Activated T-helper 17 cell treated with anti-CD3 and anti-CD28 coated beads, Interleukin-2, amount 50 U/mL, for 72 hours (primary cell): ENCODE results near the gene SPATA33. TPM values are rescaled to one million over a fixed set of nuclear protein-coding genes. Genes with fewer than 3 reads are reported as not detected.

Source experiments
- ATAC-seq: fragments of 150-1000 bp; cut with Tn5 transposase; replicated peaks from 2 replicates; pipeline ENCODE4 v1.10.0; 2021; ENCODE audit warnings: mild to moderate bottlenecking, moderate library complexity
- H3K27ac Mint-ChIP-seq: one replicate; pipeline ENCODE4 v1.8.0; 2022; ENCODE audit warnings: mixed read lengths
- H3K27me3 Mint-ChIP-seq: one replicate; pipeline ENCODE4 v1.8.0; 2022; ENCODE audit warnings: mixed read lengths
- H3K36me3 Mint-ChIP-seq: one replicate; pipeline ENCODE4 v1.8.0; 2022; ENCODE audit warnings: low read depth, mild to moderate bottlenecking, mixed read lengths
- H3K4me1 Mint-ChIP-seq: one replicate; pipeline ENCODE4 v1.8.0; 2022; ENCODE audit warnings: mixed read lengths
- H3K4me3 Mint-ChIP-seq: one replicate; pipeline ENCODE4 v1.8.0; 2022; ENCODE audit warnings: mild to moderate bottlenecking, mixed read lengths
- H3K9me3 Mint-ChIP-seq: one replicate; pipeline ENCODE4 v1.8.0; 2022; ENCODE audit warnings: mixed read lengths
- total RNA-seq, 2 donors: library from RNA; stranded (reverse); gene quantifications; one replicate each; pipeline ENCODE4 v1.2.3, GENCODE V29; 2022

The SPATA33 gene
- total RNA-seq, 2 donors from 2014 or later = 13.3 to 21.5 TPM

DNA sequence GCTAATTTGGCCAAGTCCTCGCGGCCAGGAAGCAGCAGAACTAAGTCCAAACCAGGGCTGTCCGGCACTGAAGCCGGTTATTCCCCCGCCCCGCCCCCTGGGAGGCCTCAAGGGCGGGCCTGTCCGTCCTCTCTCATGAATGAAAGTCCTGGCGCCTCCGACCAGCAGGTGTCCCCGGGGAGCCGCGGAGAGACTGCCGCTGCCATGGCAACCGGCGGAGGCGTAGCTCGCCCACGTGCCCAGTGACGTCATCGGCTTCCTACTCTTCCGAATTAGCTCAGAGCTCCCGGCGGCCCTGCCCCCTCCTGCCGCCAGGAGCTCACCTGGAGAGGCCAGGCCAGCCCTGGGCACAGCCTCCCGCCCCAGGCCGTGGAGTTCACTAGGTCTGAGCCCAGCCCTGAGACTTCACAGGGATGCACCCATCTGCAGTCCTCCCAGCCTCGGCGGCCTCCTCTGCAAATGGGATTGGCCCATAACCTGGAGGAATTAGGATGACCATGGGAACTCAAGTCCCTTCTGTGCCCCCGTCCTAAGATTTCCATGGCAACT, 42.5 kb downstream of the SPATA33 start:
- Mint-ChIP-seq H3K9me3 (no peaks in the 10 kb centered on the region), H3K4me3 (peak overlapping the region; percentile 60), H3K4me1 (no peaks in the 10 kb centered on the region), H3K27me3 (no peaks in the 10 kb centered on the region), H3K36me3 (peaks cover 15% of the 10 kb centered on the region), H3K27ac (peak overlapping the region; percentile 61)
- peak; percentile 42 for ATAC-seq

DNA sequence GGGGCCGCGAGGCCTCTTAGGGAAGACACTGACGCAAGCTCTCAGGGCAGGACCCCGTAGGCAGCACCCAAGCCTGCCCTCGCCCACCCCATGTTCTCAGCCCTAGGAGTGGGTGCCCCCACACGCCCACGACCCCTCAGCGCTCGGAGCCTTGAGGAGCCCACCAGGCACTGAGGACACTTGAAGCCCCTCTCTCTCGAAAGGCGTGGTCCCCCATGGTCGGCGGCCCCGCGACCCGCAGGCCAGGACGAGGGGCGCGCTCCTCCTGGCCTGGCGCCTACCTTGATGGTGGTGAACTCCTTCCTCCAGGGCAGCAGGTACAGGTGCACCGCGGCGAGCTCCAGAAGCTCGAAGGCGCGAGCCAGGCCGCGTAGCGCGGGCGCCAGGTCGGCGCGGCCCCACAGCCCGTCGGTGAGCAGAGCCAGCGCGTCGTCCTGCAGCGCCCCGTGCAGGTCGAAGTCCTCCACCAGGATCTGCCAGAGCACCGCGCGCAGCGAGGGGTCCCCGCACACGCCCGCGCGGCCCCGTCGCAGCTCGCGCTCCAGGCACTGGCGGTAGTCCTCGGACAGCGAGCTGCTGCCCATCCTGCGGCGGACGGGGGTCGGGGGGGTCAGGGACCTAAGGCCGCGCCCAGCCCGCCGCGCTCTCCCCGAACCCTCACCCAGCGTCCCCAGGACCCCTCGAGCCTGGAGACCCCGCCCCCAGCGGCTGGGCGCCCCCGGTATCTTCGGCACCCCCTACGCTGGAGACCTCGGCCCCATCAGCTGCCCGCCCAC, 43.2 kb downstream of the SPATA33 start:
- H3K4me3 Mint-ChIP-seq = peak overlapping the region; percentile 60

DNA sequence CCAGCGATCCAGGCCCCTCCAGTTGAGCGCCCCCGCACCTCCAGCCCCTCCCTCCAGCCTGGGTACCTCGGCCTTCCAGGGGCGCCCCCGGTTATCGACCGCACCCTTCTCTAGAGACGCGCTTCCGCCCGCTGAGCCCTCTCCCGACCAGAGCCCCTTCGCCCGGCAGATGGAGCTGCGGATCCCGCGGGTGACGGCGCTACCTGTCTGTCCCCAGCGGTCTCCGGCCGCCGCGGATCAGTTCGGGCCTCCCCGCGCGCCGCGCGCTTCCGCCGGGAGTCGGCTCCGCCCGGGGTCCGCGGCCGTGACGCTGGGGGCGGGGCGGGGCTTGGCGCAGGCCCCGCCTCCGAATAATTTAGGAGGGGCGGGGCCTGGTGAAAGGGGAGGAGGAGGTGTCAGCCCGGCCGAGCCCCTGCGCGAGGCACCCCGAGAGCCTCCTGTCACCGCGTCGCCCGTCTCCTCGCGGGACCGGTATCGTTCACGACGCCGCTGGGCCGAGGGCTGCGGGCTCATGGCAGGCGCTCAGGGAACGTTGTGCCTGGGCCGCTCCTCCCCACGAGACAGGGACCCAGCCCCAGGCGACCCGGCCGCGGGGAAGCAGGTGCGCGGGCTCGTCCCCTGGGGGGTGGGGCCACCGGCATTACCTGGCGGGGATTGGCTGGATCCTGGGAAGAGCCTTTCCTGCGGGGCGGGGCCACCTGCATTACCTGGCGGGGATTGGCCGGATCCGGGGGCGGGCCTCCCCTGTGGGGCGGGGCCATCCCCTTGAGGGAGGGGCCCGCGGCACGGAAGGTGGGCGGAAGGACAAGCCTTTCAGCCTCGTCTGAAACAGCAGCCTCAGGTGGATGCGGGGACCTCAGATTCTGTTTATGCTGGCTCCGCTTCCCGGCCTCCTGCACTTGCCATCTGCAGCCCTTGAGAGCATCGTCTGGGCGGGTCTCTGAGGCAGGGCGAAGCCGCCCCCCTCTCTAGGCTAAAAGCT, 44.1 kb downstream of the SPATA33 start, which contains the start of gene SPATA2L:
TSS of gene SPATA2L (minus strand) at position 281 of the 982 bp plus-strand sequence. CDS start 473 bp downstream, outside the sequence.
- no peaks in the 10 kb centered on the region for H3K27me3 Mint-ChIP-seq
- H3K4me3 Mint-ChIP-seq = peak within 1 kb of the TSS; percentile 60
- no peaks in the 10 kb centered on the region for H3K4me1 Mint-ChIP-seq
- peak within 1 kb of the TSS; percentile 65 for H3K27ac Mint-ChIP-seq
- peak; percentile 82 for ATAC-seq
- H3K9me3 Mint-ChIP-seq = no peaks in the 10 kb centered on the region
- H3K36me3 Mint-ChIP-seq = peaks cover 15% of the 10 kb centered on the region

More for the DNA sequence above, 43.2 kb downstream of the SPATA33 start:
- Mint-ChIP-seq H3K4me1 (no peaks in the 10 kb centered on the region), H3K27ac (no peak overlapping the region), H3K9me3 (no peaks in the 10 kb centered on the region), H3K27me3 (no peaks in the 10 kb centered on the region), H3K36me3 (peaks cover 15% of the 10 kb centered on the region)
- ATAC-seq = peak; percentile 33

DNA sequence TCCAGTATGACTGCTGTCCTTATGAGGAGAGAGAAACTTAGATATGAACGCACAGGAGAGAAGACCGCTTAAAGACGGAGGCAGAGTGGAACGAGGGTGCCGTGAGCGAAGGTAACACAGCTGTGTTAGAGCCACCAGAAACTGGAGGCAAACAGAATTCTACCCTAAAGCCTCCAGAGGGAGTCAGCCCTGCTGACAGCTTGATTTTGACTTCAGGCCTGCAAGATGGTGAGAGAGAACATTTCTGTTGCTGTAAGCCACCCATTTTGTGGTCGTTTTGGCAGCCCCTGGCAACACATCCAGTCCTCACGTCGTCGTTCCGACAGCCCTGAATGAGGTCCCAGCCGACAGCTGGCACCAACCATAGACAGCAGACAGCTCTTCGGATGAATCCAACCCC, 46.6 kb downstream of the SPATA33 start:
- Mint-ChIP-seq H3K27ac (no peak overlapping the region), H3K4me1 (no peaks in the 10 kb centered on the region), H3K27me3 (no peaks in the 10 kb centered on the region), H3K36me3 (peaks cover 8% of the 10 kb centered on the region), H3K9me3 (no peaks in the 10 kb centered on the region), H3K4me3 (no peak overlapping the region)
- no peak for ATAC-seq

DNA sequence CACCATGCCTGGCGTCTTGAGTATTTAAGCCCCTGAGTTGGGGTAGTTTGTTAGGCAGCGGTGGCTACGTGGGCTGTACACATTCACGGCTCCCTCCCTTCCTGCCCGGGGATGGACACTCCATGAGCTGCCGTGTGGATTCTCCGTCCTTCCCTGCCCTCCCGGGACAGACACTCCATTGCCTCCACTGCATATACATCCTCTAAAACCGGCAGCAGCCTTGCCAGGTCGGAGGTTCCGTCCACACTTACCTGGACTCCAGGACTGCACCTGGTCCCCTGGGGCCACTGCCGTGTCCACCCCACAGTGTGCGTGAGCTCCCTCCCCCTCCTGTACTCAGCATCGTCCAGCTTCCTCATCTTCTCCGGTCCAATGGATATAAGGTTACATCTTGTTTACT, 47.4 kb downstream of the SPATA33 start:
- no peaks in the 10 kb centered on the region for H3K9me3 Mint-ChIP-seq
- no peak for ATAC-seq
- no peak overlapping the region for H3K4me3 Mint-ChIP-seq
- H3K27ac Mint-ChIP-seq = no peak overlapping the region
- H3K4me1 Mint-ChIP-seq = no peaks in the 10 kb centered on the region
- H3K36me3 Mint-ChIP-seq = peaks cover 4% of the 10 kb centered on the region
- H3K27me3 Mint-ChIP-seq = no peaks in the 10 kb centered on the region

DNA sequence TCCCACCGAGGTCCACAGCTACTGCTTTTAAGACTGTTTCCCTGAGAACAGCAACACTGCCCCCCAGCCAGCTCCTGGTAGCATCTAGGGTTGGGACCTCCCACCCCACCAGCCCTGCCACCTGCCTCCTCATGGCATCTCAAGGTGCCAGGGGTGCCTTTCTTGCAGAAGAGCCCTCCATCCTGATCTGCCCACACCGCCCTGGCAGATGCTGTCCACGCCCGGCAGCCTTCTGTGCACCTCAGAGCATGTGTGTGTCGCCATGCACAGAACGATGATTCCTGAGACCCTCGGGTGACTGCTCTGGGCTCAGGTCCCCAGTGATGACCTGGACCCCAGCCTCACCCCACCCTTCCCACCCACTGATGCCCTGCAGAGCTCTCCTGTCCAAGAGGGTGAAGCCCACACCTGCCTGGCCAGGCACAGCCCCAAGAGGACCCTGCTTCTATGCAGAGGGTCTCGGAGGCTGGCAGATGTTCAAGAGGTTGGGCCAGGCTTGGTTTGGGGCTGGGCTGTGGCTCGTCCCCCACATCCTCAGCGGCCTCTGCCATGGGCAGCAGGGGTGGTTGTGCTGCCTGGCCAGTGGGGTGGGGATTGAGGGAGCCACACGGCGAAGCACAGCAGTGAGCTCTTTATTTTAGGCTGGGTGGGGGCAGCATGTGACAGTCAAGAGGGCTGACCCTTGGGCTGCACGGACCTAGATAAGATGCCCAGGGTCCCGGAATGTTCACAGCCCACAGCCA, 49.1 kb downstream of the SPATA33 start:
- H3K9me3 Mint-ChIP-seq = no peaks in the 10 kb centered on the region
- no peak overlapping the region for H3K4me3 Mint-ChIP-seq
- H3K36me3 Mint-ChIP-seq = no peaks in the 10 kb centered on the region
- no peaks in the 10 kb centered on the region for H3K27me3 Mint-ChIP-seq
- ATAC-seq = no peak
- H3K4me1 Mint-ChIP-seq = no peaks in the 10 kb centered on the region
- no peak overlapping the region for H3K27ac Mint-ChIP-seq

DNA sequence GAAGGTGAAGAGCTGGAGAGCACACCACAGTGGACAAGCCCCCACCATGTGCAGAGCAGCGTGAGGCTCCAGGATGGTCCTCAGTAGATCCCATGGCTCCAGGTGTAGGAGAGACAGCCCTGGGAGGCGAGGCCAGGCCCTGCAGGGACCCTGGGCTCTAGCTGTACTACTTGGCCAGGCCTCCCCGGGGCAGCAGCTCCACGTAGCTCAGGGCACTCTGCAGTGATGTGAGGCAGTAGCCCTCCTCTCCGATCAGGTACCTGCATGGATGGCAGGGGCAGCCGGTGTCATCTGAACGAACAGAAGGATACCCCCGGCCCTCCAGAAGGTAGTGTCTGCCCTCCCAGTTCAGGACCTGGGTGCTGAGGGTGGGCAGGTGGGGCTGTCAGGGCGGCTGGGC, 50.1 kb downstream of the SPATA33 start:
- no peaks in the 10 kb centered on the region for H3K4me1 Mint-ChIP-seq
- no peak overlapping the region for H3K27ac Mint-ChIP-seq
- H3K27me3 Mint-ChIP-seq = no peaks in the 10 kb centered on the region
- ATAC-seq = no peak
- H3K9me3 Mint-ChIP-seq = no peaks in the 10 kb centered on the region
- H3K36me3 Mint-ChIP-seq = no peaks in the 10 kb centered on the region
- H3K4me3 Mint-ChIP-seq = no peak overlapping the region

DNA sequence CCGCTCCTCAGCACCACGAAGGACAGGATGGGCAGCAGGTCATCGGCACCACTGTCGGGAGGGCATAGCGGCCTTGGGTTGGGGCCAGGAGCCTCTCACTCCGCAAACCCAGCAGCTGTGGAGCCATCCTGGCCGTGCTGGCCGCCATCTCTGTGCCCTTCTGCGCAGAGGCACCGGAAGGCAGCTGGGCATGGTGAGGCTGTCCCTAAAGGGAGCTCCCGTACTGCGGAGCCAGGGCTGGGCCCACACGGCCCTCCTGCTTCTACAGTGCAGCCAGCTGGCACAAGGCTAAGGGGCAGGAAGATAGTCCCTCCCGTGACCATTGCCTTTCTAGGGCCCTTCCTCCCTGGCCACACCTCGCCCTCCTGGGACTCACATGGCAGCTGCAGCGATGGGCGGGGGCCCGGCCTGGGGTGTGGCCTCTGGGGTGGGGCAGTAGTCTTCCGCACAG, 50.9 kb downstream of the SPATA33 start:
- no peaks in the 10 kb centered on the region for H3K4me1 Mint-ChIP-seq
- no peak overlapping the region for H3K27ac Mint-ChIP-seq
- H3K4me3 Mint-ChIP-seq = no peak overlapping the region
- H3K36me3 Mint-ChIP-seq = no peaks in the 10 kb centered on the region
- ATAC-seq = no peak
- H3K27me3 Mint-ChIP-seq = no peaks in the 10 kb centered on the region
- H3K9me3 Mint-ChIP-seq = no peaks in the 10 kb centered on the region

DNA sequence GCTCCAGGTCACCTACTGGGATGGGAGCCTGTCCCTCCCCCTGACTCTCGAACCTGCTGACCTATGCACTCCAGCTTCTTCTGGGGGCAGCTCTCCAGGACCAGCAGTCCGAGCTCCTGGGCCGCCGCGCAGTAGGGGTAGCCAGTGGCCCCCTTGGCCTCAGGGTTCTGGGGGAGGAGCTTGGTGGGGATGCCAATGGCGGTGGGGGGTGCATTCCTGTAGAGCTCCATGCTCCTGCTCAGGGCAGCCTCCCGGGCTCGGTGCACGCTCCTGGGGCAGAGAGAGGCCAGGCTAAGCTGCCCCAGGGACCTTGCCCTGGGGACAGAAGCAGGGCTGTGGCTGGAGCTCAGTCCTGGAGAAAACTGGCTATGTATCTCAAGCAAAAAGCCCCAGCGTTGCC, 51.5 kb downstream of the SPATA33 start:
- H3K9me3 Mint-ChIP-seq = no peaks in the 10 kb centered on the region
- no peak for ATAC-seq
- no peaks in the 10 kb centered on the region for H3K27me3 Mint-ChIP-seq
- H3K36me3 Mint-ChIP-seq = peaks cover 2% of the 10 kb centered on the region
- H3K4me3 Mint-ChIP-seq = no peak overlapping the region
- H3K4me1 Mint-ChIP-seq = no peaks in the 10 kb centered on the region
- no peak overlapping the region for H3K27ac Mint-ChIP-seq

DNA sequence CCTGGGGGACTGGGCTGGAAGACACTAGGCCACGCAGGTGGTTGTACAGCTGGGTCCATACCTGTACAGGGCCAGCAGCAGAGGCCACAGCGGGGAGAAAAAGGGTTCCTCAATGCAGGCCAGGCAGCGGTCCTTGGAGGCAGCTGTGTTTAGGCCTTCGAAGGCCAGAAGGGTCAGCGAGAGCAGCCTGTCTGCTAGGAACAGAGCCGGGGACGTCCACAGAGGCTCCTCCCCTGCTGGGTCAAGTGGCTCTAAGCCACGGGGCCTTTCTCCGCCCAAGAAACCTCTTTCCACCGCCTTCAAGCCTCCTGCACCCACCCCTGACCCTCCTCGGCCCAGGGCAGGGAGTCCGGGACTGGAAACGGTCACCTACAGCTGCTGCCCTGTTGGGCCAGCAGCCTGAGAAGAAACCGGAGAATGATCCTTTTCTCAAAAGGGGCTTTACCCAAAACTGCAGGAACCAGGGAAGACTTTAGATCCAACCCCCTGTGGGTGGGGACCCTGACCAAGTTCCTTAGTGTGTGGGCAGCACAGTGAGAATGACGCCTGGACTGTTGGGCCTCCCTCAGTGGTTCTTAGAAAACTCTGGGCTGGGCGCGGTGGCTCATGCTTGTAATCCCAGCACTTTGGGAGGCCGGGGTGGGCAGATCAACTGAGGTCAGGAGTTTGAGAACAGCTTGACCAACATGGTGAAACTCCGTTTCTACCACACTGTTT, 52.2 kb downstream of the SPATA33 start:
- Mint-ChIP-seq H3K27ac (no peak overlapping the region), H3K4me3 (no peak overlapping the region), H3K4me1 (peaks cover 3% of the 10 kb centered on the region), H3K9me3 (no peaks in the 10 kb centered on the region), H3K36me3 (peaks cover 9% of the 10 kb centered on the region), H3K27me3 (no peaks in the 10 kb centered on the region)
- ATAC-seq = no peak

DNA sequence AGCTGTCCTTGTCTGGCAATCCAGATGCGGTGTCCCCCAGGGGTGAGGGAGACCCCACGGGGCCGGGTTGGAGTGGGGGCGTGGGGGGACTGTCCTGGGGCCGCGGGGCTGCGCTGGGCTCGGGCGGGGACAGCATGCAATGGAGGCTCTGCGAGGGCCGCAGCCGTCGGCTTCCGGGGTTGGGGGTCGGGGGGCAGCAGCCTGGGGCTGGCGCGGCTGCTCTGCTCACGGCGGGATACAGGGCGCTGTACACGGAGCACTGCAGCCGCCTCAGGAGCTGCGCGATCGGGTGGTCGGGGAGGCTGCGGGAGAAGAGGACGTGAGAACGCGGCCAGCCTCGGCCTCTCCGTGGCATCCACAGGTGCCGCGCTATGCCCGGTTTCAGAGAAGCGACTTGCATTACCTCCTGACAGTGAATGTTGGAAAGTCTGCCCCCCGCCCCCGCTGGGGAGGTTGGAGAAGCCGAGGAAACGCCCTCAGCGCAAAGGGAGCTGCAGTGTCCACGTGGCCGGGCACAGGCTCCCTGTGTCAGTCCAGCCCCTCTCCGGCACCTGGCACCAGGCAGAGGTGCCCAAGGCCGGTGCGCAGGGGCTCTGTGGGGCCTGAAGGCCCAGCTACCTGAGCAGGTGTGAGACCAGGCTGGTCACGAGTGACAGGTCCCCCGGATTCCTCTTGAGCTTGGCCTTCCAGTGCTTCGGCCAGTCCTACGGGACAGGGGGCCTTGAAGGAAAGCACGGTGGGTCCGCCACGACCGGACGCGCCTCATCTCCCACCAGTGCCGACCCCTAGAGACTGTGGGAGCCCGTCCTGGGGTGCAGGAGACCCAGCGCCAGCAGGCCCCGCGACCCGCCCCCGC, 53.3 kb downstream of the SPATA33 start:
- H3K4me1 Mint-ChIP-seq = peaks cover 5% of the 10 kb centered on the region
- H3K36me3 Mint-ChIP-seq = peaks cover 13% of the 10 kb centered on the region
- no peaks in the 10 kb centered on the region for H3K9me3 Mint-ChIP-seq
- no peaks in the 10 kb centered on the region for H3K27me3 Mint-ChIP-seq
- no peak overlapping the region for H3K27ac Mint-ChIP-seq
- no peak overlapping the region for H3K4me3 Mint-ChIP-seq
- ATAC-seq = no peak

DNA sequence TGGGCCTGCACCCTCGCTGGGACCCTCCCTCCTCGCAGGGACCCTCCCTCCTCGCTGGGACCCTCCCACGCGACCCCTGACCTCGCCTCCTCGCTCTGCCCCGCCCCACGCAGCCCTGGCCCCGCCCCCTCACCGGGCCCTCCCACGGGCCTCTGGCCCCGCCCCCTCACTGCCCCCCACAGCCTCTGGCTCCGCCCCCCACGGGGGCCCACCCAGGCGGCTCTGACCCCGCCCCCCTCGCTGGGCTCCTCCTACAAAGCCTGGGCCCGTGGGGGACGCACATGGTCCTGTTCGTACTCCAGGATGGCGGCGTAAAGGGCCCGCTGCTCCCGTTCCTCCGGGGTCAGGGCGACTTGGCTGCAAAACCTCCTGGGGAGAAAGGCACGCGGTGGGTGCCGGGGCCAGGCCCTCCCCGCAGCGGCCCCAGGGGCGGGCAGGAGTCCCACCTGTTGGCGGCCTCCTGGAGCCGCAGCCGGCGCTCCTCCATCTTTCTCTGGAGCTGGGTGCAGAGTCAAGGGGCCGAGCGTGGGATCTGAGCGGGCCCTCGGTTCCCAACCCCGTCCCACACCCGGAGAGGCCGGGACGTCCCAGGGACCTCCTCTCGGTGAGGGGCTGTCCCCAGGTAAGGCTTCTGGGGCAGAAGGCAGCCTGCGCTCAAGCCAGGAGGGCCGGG, 54.1 kb downstream of the SPATA33 start:
- H3K36me3 Mint-ChIP-seq = peaks cover 13% of the 10 kb centered on the region
- no peaks in the 10 kb centered on the region for H3K27me3 Mint-ChIP-seq
- peak; percentile 78 for ATAC-seq
- peaks cover 5% of the 10 kb centered on the region for H3K4me1 Mint-ChIP-seq
- no peak overlapping the region for H3K27ac Mint-ChIP-seq
- no peaks in the 10 kb centered on the region for H3K9me3 Mint-ChIP-seq
- H3K4me3 Mint-ChIP-seq = peak overlapping the region; percentile 66
